ENCODE data around the gene FUBP3. TPM values are rescaled to one million over a fixed set of nuclear protein-coding genes. Genes with fewer than 3 reads are reported as not detected.

FUBP3 gene
- total RNA-seq, 1 experiment from 2014 or later: 78.6 TPM

DNA sequence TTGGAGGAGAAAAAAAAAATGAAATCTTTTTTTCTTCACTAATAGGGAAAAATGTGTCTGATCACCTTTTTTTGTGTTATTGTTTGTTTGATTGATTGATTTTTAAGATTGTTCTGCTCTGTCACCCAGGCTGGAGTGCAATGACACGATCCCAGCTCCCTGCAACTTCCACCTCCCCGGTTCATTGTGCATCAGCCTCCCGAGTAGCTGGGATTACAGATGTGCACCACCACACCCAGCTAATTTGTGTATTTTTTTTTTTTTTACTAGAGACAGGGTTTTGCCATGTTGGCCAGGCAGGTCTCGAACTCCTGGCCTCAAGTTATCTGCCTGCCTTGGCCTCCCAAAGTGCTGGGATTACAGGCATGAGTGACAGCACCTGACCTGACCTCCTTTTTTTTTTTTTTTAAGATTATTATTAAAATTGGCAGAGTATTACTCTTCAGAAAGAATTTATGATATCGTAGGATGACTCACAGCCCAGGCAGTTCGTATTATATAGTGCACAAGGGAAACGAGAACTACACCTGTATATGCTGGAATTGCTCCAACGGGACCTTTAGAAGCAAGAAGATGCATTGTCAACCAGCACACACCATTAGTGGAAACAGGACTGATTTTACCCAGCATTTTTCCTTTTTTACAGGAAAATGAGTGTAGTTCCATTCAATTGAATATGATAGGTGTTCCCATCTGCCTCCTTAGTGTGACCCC lies 27.7 kb downstream of the FUBP3 start:
- Histone ChIP-seq H3K56ac (ENCODE audit: insufficient read length, low read depth, low read length) (no peak overlapping the region), H3K27ac (ENCODE audit: insufficient read length, low read depth, low read length) (no peak overlapping the region), H2BK5ac (ENCODE audit: insufficient read length, low read length) (no peak overlapping the region), H4K5ac (ENCODE audit: insufficient read length, low read depth, low read length) (no peak overlapping the region), H2BK12ac (ENCODE audit: insufficient read length, low read depth, low read length) (no peak overlapping the region), H2AK5ac (ENCODE audit: insufficient read length, low read length) (no peak overlapping the region), H3K4me1 (ENCODE audit: insufficient read depth, low read length) (no peaks in the 10 kb centered on the region), H3K23me2 (ENCODE audit: insufficient read length, low read depth, low read length, poor library complexity, severe bottlenecking) (no peaks in the 10 kb centered on the region), H3K4ac (ENCODE audit: low read depth, low read length) (no peak overlapping the region), H3K79me1 (ENCODE audit: insufficient read depth, low read depth, low read length, poor library complexity, severe bottlenecking) (peaks cover 2% of the 10 kb centered on the region), H4K20me1 (ENCODE audit: control insufficient read depth, insufficient read depth, insufficient read length) (no peaks in the 10 kb centered on the region), H3K9ac (ENCODE audit: extremely low read depth, insufficient read length, low read length) (no peak overlapping the region), H3K23ac (ENCODE audit: insufficient read length, low read depth, low read length) (no peak overlapping the region), H3T11ph (ENCODE audit: low read length) (no peak overlapping the region), H3K9me3 (ENCODE audit: control insufficient read depth, low read depth, low read length) (no peaks in the 10 kb centered on the region), H4K91ac (ENCODE audit: insufficient read length, low read depth, low read length) (no peak overlapping the region), H3K27me3 (ENCODE audit: insufficient read depth, low read length) (no peaks in the 10 kb centered on the region), H3K14ac (ENCODE audit: insufficient read depth, low read length) (no peak overlapping the region), H2BK15ac (ENCODE audit: low read depth, low read length) (no peak overlapping the region), H3K4me2 (ENCODE audit: insufficient read depth, insufficient read length, low read length) (no peak overlapping the region), H4K8ac (replicated peaks; ENCODE audit: insufficient read length, low read depth, low read length) (no peak overlapping the region), H3K18ac (ENCODE audit: insufficient read length, low read depth, low read length) (no peak overlapping the region), H2AFZ (ENCODE audit: low read length) (no peak overlapping the region), H2BK120ac (ENCODE audit: low read depth, low read length, poor library complexity, severe bottlenecking) (no peak overlapping the region), H2BK20ac (ENCODE audit: low read depth, low read length, poor library complexity, severe bottlenecking) (no peak overlapping the region), H3K79me2 (ENCODE audit: insufficient read depth, low read length) (no peaks in the 10 kb centered on the region)
- peaks cover 15 to 53% (median 35%) of the 10 kb centered on the region in 3 experiments; a peak in 6 of 7 replicates for H3K36me3 Mint-ChIP-seq (ENCODE audit: insufficient read depth in 1 of 3, low read depth in 3 of 3)
- no peaks in the 10 kb centered on the region for H3K9me3 Mint-ChIP-seq
- peak overlapping the region in 1 of 3 experiments; percentile 35; a peak in 1 of 7 replicates for H3K27ac Mint-ChIP-seq
- WGBS (ENCODE audit: extremely low coverage, insufficient read length, low lambda C conversion rate): no CpG with 5 or more reads among the region's 8 CpGs
- H3K4me3 Mint-ChIP-seq: no peak overlapping the region
- peaks cover 18 to 19% of the 10 kb centered on the region in 2 experiments for H3K4me1 Mint-ChIP-seq
- TF ChIP-seq, protein P1, sequence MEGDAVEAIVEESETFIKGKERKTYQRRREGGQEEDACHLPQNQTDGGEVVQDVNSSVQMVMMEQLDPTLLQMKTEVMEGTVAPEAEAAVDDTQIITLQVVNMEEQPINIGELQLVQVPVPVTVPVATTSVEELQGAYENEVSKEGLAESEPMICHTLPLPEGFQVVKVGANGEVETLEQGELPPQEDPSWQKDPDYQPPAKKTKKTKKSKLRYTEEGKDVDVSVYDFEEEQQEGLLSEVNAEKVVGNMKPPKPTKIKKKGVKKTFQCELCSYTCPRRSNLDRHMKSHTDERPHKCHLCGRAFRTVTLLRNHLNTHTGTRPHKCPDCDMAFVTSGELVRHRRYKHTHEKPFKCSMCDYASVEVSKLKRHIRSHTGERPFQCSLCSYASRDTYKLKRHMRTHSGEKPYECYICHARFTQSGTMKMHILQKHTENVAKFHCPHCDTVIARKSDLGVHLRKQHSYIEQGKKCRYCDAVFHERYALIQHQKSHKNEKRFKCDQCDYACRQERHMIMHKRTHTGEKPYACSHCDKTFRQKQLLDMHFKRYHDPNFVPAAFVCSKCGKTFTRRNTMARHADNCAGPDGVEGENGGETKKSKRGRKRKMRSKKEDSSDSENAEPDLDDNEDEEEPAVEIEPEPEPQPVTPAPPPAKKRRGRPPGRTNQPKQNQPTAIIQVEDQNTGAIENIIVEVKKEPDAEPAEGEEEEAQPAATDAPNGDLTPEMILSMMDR (conservative IDR thresholded peaks at IDR 0.05): no peak
- H3K27me3 Mint-ChIP-seq (ENCODE audit: low read depth): no peaks in the 10 kb centered on the region
- DNase-seq: no peak

Data from H9 (cell line).